Uterine smooth muscle cell (primary cell): ENCODE results near the gene ZNF567. TPM values are rescaled to one million over a fixed set of nuclear protein-coding genes. Genes with fewer than 3 reads are reported as not detected.

ENCODE experiments used
- total RNA-seq: library from RNA; depleted of rRNA; stranded (reverse); fragments of >200 nt; gene quantifications from 2 replicates; pipeline ENCODE4 v1.2.3, GENCODE V29; 2014

ZNF567 gene
- total RNA-seq, result 4.0 and 7.9 TPM in 2 replicates

DNA sequence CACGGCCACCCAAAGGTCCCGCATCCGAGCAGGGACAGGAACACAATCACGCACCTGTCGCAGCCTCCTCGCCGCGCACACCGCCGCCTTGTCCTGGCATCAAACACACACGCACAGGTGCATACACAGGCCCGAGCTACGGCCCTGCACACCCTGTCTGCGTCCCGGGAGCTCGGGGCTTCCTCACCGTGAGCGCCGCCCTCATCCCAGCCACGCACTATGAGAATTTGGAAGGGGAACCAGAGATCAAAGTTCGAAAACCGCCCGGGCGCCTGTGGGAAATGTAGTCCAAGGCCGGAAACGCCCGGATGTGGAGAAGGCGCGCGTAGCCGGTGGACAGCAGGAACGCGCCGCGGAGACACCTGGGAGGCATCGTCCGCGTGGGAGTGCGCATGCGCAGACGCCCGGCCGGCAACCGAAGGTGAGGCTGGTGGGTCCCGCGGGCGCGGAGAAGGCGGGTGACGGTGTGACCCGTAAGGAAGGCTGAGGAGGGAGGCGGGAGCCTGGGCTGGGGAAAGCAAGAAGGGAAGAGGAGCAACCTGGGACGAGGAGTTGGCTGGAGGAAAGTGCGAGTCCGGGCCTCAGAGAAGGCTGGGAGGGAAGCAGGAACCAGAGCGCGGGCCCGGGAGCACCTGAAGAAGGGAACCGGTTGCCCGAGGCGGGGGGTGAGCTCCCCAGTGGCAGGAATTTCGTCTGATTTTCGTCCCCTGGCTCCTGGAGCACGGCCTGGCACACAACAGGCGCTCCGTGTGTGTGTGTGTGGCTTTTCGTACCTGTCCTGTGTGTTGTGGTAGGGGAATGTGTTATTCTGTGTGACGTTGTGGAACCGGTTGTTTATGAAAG, at the start of gene ZNF567:
ZNF567 (plus strand) TSS at position 399 of the 843 bp plus-strand sequence. CDS start 7,256 bp downstream, outside the sequence.

Other genes with a start within 250 kb of the ZNF567 start
- gene ZNF566, start 198.1 kb upstream of the ZNF567 start, total RNA-seq, result 6.4 and 8.6 TPM in 2 replicates
- gene ZNF260, start 159.3 kb upstream of the ZNF567 start, total RNA-seq, result 9.2 and 21.6 TPM in 2 replicates
- 8.5 and 11.2 TPM in 2 replicates for gene ZNF529, start 114.3 kb upstream of the ZNF567 start, total RNA-seq
- 6.8 and 9.6 TPM in 2 replicates for gene ZNF382, start 82.3 kb upstream of the ZNF567 start, total RNA-seq
- 8.7 and 10.9 TPM in 2 replicates for gene ZNF461, start 20.8 kb upstream of the ZNF567 start, total RNA-seq
- 2.9 and 3.1 TPM in 2 replicates for gene ZNF850, start 85.2 kb downstream of the ZNF567 start, total RNA-seq
- 5.0 and 7.2 TPM in 2 replicates for gene ZNF790, start 150.8 kb downstream of the ZNF567 start, total RNA-seq
- gene ZNF345, start 163.3 kb downstream of the ZNF567 start, total RNA-seq, result 2.3 and 2.4 TPM in 2 replicates
- 3.7 TPM in 2 replicates for gene ZNF829, start 228.7 kb downstream of the ZNF567 start, total RNA-seq
- gene ZNF568, start 228.7 kb downstream of the ZNF567 start, total RNA-seq, result 11.4 and 13.5 TPM in 2 replicates